Measurements from ENCODE around the gene FNDC3B. TPM values are rescaled to one million over a fixed set of nuclear protein-coding genes. Genes with fewer than 3 reads are reported as not detected.

Gene FNDC3B
- total RNA-seq, 1 experiment from 2014 or later, result 64.6 TPM

DNA sequence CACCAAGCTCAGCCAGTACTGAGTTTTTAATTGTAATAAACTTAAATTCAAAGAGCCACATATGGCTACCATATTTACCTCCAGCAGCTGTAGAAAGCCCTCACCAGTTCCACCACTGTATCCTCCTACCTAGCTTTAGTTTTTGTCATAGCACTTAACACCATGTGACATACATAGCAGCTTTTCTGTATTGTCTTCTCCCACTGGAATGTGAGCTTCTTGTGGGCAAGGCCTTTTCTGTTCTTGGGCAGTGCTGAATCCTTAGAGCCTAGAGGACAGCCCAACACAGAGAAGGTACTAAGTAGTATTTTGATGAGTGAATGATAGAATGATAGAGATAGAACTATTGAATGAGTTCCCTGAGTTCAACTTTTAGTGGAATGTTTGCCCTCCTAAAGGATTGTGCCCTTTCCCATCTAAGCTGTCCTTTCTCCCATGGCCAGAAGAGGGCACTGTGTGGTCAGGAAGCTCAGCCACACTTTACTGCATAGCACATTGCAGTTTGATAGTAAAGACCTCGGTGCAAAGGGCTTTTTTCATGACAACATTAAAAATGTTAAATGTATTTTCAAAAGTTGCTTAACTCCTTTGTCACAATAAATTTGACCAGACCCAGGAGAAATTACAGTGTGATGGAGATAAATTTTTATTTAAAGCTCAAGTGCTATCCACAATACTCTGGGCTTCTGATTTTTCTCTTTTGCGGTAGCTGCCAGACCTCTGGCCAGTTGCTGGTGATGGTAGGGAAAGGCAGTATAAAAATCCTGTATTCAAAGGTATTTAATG, 293.1 kb downstream of the FNDC3B start:
- peak; percentile 62 for DNase-seq (ENCODE audit: low read depth)

DNA sequence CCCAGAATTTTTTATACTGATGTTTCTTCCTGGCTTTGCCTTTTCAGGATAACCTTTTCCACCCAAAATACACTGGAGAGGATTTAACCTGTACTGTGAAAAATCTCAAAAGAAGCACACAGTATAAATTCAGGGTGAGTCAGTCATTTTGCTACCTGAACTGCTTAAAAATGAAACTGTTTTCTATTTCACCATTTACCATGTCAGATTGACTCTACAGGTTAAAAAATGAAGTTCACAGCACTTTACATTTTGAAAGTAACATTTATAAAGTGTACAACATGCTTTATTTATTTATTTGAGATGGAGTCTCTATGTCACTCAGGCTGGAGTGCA, 293.6 kb downstream of the FNDC3B start:
- no peak for DNase-seq (ENCODE audit: low read depth)

DNA sequence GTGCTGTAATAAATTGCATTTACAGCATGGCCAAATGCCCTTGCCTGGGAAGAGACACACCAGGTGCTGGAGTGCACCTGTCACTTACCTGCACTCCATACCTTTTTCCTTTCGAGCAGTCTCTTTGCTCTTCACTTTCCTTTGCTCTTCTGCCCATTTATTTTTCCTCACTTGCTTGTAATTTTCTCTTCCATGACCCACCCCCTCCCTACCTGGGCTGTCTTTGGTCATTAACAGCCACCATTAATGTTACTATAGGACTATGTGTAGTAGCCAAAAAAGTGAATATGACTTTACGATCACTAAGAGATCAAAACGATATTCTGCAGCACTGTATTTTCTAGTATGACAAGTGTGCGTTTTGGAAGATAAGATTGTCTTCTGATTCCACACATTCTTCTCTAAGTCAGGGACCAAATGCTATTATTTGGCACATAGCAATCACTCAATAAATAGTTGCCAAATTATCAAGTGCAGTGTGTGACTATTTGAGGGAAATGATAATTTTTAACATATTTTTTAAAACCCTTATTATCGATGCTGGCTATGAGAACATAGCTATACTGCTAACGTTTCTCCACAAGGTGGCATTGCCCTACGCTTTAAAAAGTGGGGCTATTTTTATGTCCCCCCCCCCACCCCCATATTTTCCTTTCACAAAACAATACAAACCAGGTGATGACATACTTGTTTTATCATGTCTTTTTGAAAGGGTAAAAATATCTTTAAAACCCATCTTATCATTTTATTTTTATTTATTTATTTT, 294.5 kb downstream of the FNDC3B start:
- no peak for DNase-seq (ENCODE audit: low read depth)

DNA sequence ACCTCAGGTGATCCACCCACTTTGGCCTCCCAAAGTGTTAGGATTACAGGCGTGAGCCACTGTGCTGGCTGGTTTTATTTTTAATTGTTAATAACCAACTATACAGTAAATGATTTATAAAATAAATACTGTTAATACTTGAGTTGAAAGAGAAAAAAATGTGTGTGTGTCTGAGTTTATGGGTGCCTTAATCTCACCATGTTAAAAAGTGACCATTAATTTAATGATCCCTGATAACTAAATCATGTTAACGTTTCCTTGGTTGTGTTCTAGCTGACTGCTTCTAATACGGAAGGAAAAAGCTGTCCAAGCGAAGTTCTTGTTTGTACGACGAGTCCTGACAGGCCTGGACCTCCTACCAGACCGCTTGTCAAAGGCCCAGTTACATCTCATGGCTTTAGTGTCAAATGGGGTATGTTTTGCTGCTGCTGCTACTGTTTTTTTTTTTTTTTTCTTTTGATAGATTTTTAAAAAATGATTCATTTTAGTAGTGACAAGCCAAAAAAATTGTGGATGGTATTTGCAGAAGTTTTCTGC, 295.4 kb downstream of the FNDC3B start:
- DNase-seq (ENCODE audit: low read depth), result no peak

DNA sequence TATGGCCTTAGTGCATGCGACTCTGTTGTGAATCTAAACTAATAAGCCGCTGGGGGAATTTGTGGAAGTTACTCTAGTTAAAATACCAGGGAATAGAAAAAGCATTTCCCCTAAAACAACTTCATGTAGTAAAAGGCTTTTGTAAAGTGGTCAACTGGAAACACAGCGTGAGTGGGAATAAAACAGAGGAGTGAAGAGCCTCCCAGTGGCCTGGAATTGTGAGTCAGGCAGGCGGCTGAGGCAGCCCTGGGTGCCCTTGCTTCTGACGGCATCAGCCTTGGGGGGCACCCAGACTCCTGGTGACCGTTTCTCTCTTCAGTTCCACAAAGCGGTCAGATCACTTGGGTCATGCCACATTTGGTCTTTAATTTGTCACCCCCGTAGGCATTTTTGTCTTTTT, 300.5 kb downstream of the FNDC3B start:
- no peak for DNase-seq (ENCODE audit: low read depth)

DNA sequence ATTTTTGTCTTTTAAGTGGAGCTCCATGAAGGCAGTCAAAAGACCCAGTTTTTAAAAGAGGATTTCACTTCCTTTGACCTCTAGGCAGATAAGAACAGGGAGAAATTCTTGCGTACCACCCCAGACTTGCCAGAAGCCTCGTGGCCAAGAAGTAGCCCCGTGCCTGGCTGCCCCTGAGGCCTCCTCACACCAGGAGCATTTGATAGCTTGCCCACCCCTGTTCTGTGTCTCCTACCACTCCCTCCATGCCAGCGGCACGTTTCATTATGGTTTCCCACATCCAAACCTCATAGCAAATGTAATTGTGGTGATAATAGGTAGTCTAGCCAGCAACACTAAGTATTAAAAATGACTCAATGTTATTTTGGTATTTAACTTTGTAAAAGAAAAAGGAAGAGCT, 301.2 kb downstream of the FNDC3B start:
- DNase-seq (ENCODE audit: low read depth), result no peak

DNA sequence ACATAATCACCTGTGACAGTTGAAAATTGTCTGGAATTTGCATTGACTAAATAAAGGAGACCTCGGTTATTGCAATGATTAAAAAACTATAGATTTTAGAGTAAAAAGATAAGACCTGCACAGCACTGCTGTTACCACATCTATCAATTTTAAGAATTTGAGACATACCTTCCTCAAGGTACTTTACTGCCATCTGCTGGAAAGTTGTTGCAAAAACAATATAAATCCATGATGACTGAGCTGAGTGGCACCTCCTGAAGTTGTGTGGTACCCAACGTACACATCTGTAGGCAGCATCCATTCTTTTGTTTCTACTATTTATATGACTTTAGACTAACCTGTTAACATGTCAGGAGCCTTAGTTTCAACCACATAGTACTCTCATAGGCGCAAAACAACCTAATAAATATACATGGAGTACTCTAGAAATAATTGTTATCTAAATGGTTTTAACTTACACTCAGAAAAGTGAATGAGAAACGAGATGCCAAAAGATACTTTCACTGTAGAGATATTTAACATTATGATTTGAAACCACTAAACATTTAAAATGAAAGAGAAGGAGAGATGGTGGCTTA, 302.2 kb downstream of the FNDC3B start:
- peak; percentile 64 for DNase-seq (ENCODE audit: low read depth)

DNA sequence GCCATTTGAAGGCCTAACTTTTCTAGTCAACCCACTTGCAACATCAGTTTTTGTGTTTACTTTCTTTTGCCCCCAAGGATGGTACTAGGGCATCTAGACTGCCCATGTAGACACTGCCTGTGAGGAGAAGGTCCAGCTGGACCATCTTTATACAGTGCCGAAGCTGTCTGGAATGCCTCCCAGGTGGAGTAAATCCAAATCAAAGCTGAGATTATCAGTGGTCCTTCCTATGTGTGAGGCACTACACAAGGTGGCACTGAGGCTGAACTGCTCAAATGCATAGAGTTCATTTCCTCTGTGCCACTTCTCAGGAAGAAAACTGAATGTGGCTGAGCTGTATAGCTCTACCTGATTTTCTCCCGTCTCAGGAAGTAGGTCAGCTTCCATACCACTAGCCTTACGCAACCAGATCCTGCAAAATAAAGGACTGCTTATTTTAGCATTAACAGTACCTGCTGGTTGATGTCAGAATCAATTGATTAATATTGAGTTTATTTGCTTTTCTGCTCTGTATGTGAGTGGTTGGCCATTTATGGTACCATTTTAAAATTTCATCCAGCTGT, 302.8 kb downstream of the FNDC3B start:
- no peak for DNase-seq (ENCODE audit: low read depth)

DNA sequence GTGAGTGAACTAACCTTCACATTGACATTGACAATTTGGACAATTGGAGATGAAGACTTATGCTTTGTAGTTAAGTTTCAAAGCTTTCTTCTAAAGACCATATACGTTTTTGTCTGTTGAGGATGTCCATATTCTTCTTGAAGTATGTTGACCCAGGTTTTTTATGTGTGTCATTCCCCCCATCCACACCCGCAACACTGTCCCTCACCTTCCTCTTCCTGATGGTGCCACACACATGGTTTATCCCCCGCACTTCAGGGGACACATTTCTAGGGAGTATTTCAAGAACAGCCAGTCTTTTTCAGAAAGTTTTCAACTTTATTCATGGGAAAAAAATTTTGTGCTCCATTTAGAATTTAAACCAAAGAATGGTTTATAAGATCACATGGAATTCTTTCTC, 303.7 kb downstream of the FNDC3B start:
- no peak for DNase-seq (ENCODE audit: low read depth)

DNA sequence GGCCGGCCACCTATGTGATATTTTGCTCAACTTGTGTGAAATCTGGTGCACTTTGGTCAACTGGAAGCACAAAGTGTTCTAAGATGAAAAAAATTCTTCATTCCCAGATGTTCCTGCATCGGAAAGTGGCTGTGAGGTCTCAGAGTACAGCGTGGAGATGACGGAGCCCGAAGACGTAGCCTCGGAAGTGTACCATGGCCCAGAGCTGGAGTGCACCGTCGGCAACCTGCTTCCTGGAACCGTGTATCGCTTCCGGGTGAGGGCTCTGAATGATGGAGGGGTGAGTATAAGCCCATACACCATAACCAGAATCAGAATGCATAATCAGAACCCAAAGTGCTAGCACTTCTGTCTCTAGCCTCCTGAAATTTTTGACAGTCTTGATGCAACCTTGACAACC, 304.6 kb downstream of the FNDC3B start:
- no peak for DNase-seq (ENCODE audit: low read depth)

DNA sequence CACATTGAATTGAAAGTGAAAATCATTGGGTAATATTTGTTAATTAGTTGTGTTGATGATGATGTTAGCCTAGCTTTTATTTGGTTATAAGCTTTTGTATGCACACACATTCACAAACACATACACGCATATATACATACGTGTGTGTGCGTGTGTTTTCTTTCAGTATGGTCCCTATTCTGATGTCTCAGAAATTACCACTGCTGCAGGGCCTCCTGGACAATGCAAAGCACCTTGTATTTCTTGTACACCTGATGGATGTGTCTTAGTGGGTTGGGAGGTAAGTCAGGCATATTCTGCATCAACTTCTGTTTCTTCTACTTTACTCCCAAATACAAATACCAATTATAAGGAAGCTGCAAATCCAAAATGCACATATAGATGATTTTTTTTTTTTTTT, 306.8 kb downstream of the FNDC3B start:
- DNase-seq (ENCODE audit: low read depth), result no peak

DNA sequence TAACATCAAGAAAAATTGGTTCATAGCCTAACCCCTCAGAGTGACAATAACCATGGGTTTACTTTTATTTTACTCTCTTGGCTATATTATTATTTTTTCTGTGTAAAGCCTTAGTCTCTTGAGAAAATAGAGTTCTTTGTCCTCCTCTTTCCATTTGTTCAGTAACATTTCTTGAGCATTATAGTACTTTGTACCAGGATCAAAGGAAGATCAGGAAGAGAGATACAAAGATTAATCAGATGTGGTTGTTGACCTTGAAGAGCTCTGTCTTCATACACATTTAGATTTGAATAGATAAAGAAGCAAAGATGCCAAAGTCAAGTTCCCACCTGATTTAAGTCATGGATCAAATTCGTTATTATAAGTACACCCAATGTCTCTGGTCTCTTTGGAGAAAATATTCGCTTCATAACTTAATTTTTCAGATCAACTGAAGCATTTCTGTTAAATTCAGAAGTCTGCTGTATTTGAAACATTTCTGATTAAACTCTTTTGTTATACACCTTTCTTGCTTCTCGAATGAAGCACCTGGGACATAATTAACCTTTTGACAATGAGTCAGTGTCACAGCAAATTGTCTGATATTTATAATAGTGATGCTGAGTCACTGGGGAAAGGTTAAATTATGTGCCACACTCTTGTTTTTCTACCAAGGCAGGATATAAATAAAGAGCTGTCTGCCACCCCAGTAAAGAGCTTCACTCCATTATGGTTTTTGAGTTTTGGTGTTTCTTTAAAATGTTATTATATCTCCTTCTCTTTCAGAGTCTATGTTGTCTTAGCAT, 308.7 kb downstream of the FNDC3B start:
- no peak for DNase-seq (ENCODE audit: low read depth)

DNA sequence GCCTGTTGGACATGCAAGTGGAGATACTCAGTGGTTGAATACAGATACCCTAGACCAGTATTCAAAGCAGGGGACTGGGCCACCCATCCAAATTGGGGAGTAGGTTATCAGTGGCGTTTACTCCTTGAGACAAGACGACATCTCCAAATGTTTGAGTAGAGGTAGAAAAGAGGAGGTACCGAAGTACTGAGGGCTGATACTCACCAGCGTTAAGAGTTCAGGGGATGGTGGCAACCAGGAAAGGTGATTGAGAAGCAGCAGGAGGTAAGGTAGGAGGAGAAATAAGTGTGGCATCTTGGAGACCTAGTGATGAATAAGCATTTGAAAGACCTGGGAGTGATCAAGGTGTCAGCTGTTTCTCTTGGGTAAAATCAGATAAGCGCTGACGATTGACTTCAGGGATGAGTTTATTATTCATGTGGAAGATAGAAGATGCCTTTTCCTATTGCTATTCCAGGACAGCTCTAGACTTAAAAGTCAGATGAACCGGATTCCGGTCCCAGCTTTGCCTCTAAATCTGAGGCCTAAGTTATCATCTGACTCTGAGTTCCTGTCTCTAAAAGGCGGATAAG, 312.6 kb downstream of the FNDC3B start:
- no peak for DNase-seq (ENCODE audit: low read depth)

DNA sequence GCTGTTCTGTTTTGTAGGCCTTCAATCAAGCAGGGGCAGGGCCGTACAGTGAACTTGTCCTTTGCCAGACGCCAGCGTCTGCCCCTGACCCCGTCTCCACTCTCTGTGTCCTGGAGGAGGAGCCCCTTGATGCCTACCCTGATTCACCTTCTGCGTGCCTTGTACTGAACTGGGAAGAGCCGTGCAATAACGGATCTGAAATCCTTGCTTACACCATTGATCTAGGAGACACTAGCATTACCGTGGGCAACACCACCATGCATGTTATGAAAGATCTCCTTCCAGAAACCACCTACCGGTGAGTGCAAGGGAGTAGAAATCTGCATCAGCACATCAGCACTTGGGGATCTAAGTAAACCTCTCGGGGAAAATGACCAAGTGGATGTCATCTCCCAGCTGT, 313.4 kb downstream of the FNDC3B start:
- no peak for DNase-seq (ENCODE audit: low read depth)

DNA sequence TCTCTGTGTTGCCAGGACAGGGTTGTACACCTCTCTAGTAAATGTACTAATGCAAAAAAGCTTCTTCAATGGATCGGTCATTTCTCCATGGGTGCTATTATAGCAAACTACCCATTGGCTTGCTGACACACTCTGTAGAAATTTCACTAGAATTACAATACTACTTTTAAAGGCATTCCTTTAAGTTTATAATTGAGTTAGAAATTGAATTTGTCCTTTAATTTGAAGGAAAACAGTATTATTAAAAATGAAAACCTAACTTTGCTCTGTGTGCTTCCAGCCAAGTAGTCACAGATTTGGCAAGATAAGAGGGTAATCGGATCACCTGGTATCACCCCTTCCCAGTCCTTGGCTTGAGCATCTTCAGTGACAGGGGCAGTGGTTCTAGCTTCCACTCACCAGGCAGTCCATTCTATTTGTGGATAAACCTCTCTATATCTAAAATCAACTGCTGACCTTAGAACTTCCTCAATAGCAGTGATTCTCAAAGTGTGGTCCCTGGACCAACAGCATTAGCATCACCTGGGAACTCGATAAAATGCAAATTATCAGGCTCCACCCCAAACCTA, 315.6 kb downstream of the FNDC3B start:
- no peak for DNase-seq (ENCODE audit: low read depth)

DNA sequence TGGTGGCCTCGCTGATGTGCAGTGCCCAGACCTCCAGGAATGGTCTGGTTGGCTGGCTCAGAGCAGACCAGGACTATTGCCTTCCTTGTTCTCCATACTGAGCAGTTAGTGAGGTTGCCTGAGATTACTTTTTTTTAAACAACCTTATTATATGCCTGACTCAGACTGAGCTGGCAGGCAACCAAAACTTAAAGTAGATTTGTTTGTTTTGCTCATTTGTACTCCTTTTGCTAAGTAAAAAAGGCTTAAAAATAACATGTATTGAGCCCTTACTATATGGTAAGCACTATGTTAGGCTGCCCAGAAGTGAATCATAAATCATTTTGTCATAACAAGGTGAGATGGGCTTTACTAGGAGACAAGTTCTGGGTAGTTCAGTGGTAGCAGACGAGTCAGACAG, 316.5 kb downstream of the FNDC3B start:
- DNase-seq (ENCODE audit: low read depth), result peak; percentile 76

DNA sequence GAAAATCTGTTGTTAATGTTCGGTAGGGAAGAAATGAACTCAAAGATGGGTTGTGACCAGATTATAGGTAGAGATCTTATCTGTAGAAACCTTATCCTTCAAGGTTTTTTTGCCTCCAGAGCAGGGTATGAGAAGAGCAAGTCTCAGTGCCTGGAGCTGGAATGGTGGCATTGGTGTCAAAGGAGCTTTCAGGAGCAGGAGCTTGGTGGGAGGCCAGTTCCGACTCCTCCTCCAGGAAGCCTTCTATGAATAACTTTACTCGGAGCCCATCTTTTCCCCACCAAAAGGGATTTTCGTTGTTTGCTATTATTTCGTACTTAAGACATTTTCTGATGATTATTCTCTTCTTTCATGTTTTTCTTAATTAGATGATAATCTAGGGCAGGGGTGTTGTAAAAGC, 317.0 kb downstream of the FNDC3B start:
- no peak for DNase-seq (ENCODE audit: low read depth)

DNA sequence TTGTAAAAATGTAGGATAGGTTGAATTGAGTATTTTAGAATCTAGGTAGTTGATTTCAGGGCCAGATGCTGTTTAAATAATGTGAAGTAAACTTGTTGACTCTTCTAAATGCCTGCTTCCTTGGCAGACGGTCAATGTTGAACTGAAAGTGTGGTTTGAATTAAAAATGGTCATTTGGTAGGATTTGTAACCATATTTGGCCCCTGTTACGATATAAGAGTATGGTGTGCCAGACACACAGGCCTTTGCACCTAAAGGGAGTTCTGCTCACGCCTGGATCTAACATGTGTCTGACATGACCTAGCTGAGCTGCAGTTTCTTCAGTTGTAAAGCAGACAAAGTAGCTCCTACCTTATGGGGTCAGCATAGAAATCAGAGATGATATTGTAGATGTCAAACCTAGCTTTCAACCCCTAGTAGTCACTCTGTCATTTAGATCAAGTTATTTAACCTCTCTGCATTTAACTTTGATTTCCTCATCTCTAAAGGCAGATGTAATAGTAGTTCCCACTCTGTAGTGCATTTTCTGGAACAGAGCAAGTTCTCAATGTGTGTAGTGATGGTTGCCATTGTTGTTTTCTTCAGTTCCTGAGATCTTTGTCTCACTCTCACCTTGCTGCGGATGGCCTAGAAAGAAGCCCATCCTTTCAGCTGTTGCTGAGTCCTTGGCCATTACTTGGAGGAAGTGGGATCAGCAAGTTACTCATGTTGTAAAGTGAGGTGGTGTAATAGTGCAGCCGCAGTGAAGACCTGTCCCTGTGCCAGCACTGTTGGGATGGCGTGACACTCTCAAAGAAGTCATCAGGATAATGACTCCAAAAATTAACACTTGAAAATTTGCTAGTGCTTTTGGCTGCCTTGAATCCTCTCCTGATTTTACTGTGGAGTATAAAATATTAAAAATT, 318.7 kb downstream of the FNDC3B start:
- DNase-seq (ENCODE audit: low read depth), result peak; percentile 33

DNA sequence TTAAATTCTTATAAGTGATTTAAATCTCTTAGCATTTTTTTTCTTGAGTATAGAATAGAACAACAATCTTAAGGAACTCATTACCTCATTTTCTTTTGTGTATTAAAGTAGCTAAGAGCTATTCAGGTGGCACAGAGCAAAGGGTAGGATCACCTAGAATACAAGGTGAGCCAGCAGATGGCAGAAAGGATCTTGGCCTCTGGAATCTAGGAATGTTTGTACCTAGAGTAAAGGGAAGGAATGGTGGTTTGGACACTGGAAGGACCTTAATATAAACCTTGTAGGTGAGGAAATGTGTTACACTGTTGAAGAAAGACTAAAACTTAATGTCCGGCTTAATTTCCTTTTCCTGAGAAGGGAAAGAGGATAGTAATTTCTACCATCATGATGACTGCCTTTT, 319.9 kb downstream of the FNDC3B start:
- no peak for DNase-seq (ENCODE audit: low read depth)

DNA sequence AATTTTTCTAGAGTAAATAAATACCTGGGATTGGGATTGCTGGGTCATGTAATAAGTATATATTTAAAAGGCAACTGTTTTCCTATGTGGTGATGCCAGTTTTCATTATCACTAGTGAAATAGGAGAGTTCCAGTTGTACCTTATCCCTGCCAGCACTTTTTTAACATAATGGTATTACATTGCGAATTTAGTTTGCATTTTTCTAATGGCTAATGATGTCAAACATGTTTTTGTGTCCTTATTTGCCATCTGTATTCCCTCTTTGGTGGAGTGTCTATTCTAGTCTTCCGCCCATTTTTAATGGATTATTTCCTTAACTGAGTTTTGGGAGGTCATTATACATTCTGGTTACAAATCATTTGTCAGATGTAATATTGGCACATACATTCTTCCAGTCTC, 320.6 kb downstream of the FNDC3B start:
- no peak for DNase-seq (ENCODE audit: low read depth)

Measured in RPMI7951 (cell line).